D721Med (cell line): ENCODE data around the gene OBSCN.

Experiments
- DNase-seq: peaks from one replicate; pipeline ENCODE4 v3.0.0; 2011; ENCODE audit warnings: low spot score; ENCODE audit not compliant: insufficient read length
- FAIRE-seq: peaks from 2 replicates; lab custom pipeline; 2011; peaks lifted over from hg19 to GRCh38; lab: Jason Lieb, UNC
- CTCF ChIP-seq: IDR thresholded peaks from 2 replicates; pipeline ENCODE4 v1.5.1; 2012; ENCODE audit warnings: mild to moderate bottlenecking, control low read depth; ENCODE audit not compliant: insufficient read depth; ENCODE audit errors: missing control alignments

OBSCN gene

GRCh38 chr1:228347181-228347580 lies 139.3 kb downstream of the OBSCN start:
- no peak for TF ChIP-seq CTCF
- FAIRE-seq, result no peak
- no peak for DNase-seq

GRCh38 chr1:228348708-228349467 lies 141.0 kb downstream of the OBSCN start:
- FAIRE-seq, result no peak
- DNase-seq, result no peak
- TF ChIP-seq CTCF, result no peak

- TF ChIP-seq CTCF, result no peak
- DNase-seq (no peak), FAIRE-seq (no peak)
Measured at GRCh38 chr1:228349701-228350171, 141.9 kb downstream of the OBSCN start.

GRCh38 chr1:228350179-228350742 lies 142.4 kb downstream of the OBSCN start:
- no peak for FAIRE-seq
- DNase-seq, result no peak
- TF ChIP-seq CTCF, result no peak

GRCh38 chr1:228350831-228351781 lies 143.3 kb downstream of the OBSCN start:
- no peak for DNase-seq
- FAIRE-seq, result no peak
- TF ChIP-seq CTCF, result no peak

GRCh38 chr1:228351850-228352249 lies 144.0 kb downstream of the OBSCN start:
- no peak for DNase-seq
- no peak for TF ChIP-seq CTCF
- FAIRE-seq, result no peak
